ENCODE data around the gene DOCK1.

Gene DOCK1

GRCh38 chr10:127467811-127468210, 562.6 kb downstream of the DOCK1 start:
- in situ Hi-C loops (cut with HindIII; ENCODE audit: low sequenced_read_pairs) = no loop called here
- no peak for DNase-seq (ENCODE audit: low read depth, low spot score)
- no peak for TF ChIP-seq CTCF (IDR thresholded peaks at IDR 0.05; ENCODE audit: low read depth, low read length)

GRCh38 chr10:127468632-127469031, 563.4 kb downstream of the DOCK1 start:
- no peak overlapping the region for H3K4me3 ChIP-seq (ENCODE audit: low read depth, low read length)
- in situ Hi-C loops (cut with HindIII; ENCODE audit: low sequenced_read_pairs) = no loop called here
- no peak for DNase-seq (ENCODE audit: low read depth, low spot score)
- no peak for TF ChIP-seq CTCF (IDR thresholded peaks at IDR 0.05; ENCODE audit: low read depth, low read length)

More at GRCh38 chr10:127467811-127468210, 562.6 kb downstream of the DOCK1 start:
- H3K4me3 ChIP-seq (ENCODE audit: low read depth, low read length) = no peak overlapping the region

GRCh38 chr10:127470911-127471310, 565.7 kb downstream of the DOCK1 start:
- in situ Hi-C loops (cut with HindIII; ENCODE audit: low sequenced_read_pairs) = no loop called here
- DNase-seq (ENCODE audit: low read depth, low spot score) = no peak
- no peak for TF ChIP-seq CTCF (IDR thresholded peaks at IDR 0.05; ENCODE audit: low read depth, low read length)

GRCh38 chr10:127472976-127473375, 567.7 kb downstream of the DOCK1 start:
- in situ Hi-C loops (cut with HindIII; ENCODE audit: low sequenced_read_pairs) = no loop called here
- no peak for TF ChIP-seq CTCF (IDR thresholded peaks at IDR 0.05; ENCODE audit: low read depth, low read length)
- no peak overlapping the region for H3K4me3 ChIP-seq (ENCODE audit: low read depth, low read length)
- no peak for DNase-seq (ENCODE audit: low read depth, low spot score)

More at GRCh38 chr10:127470911-127471310, 565.7 kb downstream of the DOCK1 start:
- H3K4me3 ChIP-seq (ENCODE audit: low read depth, low read length) = no peak overlapping the region

- DNase-seq (ENCODE audit: low read depth, low spot score) = no peak
- in situ Hi-C loops (cut with HindIII; ENCODE audit: low sequenced_read_pairs) = no loop called here
- H3K4me3 ChIP-seq (ENCODE audit: low read depth, low read length) = no peak overlapping the region
- no peak for TF ChIP-seq CTCF (IDR thresholded peaks at IDR 0.05; ENCODE audit: low read depth, low read length)
These were observed 569.3 kb downstream of the DOCK1 start for GRCh38 chr10:127474501-127474900.

- TF ChIP-seq CTCF (IDR thresholded peaks at IDR 0.05; ENCODE audit: low read depth, low read length) = no peak
- DNase-seq (ENCODE audit: low read depth, low spot score) = peak; percentile 57
- in situ Hi-C loops (cut with HindIII; ENCODE audit: low sequenced_read_pairs) = no loop called here
- no peak overlapping the region for H3K4me3 ChIP-seq (ENCODE audit: low read depth, low read length)
These were observed 580.1 kb downstream of the DOCK1 start for GRCh38 chr10:127485153-127485857.
